GM21381 (cell line): ENCODE measurements around the gene PPP3CA.
"Not testable (repeated sequence)": the region's sequence is repeated elsewhere in the genome, so short reads cannot be mapped to it uniquely, and the experiment has no call there.

Experiments
- ATAC-seq: cut with Tn5 transposase; IDR thresholded peaks from one replicate; pipeline ENCODE4 v1.9.1; 2021; ENCODE audit warnings: mild to moderate bottlenecking, moderate library complexity; ENCODE audit not compliant: unreplicated experiment

The PPP3CA gene

DNA sequence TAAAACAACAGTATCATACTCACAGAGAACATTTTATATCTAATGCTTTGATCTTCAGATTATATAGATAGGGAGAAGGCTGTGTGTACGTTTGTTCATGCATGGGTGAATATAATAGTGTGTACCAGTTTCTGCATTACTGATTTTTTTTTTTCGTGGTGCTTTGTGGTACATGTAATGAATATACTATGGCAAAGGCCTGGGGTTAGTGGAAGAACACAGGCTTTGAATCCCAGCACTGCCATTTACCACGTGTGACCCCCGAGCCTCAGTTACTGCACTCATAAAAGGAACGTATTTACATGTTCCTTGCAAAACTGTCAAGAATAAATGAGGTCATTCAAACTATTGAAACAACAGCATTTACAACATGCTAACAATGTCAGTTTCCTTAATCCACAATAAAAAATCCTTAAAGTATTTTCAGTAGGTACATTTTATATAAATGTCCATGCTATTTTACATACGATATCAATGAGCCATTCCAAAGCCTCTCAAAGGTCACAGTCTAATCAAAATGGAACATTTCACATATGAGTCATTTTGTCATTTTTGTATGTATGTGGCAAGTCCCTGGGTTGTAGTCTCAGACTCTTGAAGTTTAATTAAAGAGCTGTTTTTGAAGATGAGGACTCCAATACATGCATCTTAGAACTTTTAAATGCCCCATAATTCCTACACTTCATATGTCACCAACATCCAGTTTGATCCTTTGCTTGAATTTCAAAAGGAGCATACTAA lies 242.8 kb downstream of the PPP3CA start:
- ATAC-seq: no peak

- peak; percentile 86 for ATAC-seq
These were observed 243.8 kb downstream of the PPP3CA start for GRCh38 chr4:101103381-101104142.

- no peak for ATAC-seq
These were observed 245.1 kb downstream of the PPP3CA start for GRCh38 chr4:101102114-101102742.

- no peak for ATAC-seq
These were observed 246.3 kb downstream of the PPP3CA start for GRCh38 chr4:101101072-101101471.

DNA sequence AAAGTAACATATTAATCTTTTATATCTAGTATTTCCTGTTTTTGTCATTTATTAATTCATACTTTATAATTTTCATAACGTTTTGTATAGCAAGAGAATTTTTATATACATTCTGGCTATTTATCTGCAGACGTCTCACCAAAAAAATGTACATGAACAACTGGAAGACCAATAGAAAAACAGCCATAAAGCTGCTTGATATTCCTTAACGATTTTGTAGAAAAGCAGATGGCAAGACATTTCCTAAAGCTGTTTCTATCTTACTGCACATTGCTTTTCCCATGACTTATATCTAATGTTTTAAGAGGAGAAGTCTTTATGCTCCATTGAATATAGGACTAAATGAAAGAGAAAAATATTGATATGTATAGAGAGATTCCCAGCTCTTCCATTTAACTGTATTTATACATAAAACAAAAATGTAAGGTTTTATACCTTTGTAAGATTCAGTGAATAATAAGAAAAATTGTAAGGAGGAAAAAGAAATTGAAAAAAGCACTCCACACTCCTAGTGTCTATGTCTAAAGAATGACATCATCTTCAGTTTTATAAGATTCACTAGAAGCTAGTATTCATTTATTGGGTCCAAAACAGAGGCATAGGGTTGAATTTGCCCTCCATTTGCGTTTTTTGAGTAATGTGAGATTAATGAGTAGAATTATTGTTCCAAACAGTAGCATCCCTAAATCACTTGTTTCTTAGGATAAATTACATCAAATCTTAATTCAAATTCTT lies 248.5 kb downstream of the PPP3CA start:
- no peak for ATAC-seq

DNA sequence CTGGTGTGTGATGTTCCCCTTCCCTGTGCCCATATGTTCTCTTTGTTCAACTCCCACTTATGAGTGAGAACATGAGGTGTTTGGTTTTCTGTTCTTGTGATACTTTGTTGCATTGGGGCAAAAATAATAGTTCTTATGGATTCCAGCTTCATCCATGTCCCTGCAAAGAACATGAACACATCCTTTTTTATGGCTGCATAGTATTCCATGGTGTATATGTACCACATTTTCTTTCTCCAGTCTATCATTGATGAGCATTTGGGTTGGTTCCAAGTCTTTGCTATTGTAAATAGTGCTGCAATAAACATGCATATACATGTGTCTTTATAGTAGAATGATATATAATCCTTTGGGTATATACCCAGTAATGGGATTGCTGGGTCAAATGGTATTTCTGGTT lies 254.7 kb downstream of the PPP3CA start:
- not testable (repeated sequence) for ATAC-seq

DNA sequence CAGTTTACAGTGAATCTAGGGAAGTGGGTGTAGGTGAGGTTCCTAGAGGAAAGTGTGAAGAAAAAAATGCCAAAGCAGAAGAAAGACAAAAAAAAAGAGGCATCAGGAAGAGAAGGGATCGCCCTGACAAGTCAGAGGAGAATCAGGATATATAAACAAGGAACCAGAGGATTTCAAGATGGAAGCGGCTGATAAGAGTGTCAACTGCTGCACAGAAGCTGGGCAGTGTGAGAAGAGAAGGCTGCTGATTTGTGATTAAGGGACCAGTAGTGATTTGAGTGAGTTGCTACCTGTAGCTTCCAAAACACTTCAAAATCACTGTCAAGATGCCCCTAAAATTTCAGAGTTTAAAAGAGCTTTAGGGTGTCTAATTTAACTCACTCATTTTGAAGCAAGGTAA lies 258.2 kb downstream of the PPP3CA start:
- no peak for ATAC-seq

- ATAC-seq: no peak
These were observed 260.3 kb downstream of the PPP3CA start for GRCh38 chr4:101086801-101087586.

DNA sequence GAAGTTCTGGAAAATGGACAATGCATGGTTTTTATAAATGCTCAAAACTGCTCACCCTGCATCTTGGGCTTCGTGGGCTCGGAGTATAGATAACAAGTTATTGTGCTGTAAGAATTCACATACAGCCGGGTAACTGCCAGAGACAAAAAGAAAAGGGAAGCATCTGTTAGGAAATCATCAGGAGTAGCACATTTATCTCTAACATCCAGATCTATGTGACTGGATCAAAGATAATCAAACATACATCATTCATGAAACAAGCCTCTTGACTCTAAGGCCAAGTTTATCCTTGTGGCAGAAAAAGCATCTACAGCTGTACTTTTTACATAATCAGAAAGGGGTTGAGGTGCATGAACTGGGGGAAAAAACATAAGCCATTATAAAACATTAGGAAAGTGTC lies 264.2 kb downstream of the PPP3CA start:
- ATAC-seq: no peak

DNA sequence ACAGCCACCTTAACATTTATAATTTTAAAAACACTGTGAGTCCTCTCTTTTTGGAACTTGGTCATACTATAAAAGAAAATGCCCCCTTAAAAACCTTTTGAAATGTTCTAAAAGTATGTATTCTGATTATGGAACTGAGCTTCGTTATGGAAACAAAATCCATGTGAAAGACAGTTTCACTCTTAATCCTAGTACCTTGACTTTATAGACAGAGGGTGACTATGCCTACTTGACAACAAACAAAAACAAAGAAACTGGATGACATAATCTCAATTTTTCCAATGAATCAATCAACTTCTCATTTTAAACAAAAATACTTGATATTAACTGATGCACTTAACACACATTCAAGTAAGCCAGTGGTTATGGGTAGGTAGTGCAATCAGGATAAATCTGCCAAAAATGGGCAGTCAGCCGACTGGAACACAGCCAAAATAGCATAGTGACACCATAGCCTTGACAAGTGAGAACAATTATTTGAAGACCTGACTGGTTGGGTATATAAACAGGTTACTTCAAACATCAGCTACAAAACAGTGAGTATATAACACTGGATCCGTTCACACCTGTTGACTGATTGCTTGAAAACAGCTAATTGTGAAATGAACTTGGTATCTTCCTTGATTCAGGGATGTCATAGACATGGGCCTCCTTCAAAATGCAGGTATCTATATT lies 265.5 kb downstream of the PPP3CA start:
- no peak for ATAC-seq

DNA sequence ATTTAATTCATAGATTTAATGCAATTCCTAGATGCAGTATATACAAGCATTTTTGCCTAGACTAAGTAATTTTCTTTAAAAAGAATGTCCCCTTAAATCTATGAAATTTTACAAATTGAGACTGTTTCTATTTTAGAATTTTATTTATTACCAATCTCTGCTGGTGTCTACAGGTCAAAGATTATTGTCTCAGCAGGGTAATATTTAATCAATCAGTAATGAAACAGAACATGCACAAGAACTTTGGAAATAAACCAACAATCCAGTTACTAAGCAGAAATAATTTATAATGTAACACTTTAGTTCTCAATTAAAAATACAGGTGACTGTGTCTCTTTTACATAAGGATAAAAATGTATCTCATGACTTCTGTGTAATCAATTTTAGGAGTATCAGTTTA lies 266.2 kb downstream of the PPP3CA start:
- ATAC-seq: no peak

DNA sequence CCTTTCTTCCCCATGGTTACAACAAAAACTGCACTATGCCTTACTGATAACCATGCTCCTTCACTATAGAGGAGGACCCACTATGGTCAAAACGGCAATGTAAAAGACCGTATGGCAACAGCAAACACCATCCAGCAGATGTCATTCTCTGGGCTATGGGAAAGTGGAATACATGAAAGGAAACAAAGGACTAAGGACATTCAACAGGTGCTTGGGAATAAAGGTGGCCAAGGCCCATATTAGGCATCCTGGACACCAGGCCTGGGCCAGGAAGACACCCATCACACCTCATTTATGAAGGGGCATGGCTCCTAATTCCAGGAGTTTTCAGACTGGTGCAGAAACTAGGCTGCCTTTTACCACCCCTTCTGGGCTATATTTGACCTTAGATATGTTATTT lies 268.4 kb downstream of the PPP3CA start:
- no peak for ATAC-seq

DNA sequence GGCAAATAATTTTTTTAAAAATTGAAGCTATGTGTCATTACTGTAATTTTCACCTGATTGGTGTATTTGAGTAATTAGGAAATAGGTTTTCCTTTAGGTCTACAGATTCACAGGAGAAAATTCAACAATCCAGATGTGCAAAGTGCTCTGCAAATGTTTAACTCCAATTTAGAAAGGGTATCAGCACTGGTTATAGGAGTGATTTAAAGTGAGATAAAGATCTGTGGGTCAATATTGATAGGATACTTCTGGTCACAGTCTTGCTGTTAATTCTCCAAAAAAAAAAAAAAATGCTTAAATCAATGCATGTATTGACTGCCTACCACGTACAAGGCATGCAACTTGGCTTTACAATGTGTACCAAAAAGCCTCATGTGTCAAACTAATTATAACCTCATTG lies 271.3 kb downstream of the PPP3CA start:
- no peak for ATAC-seq

GRCh38 chr4:101075536-101075935 lies 271.8 kb downstream of the PPP3CA start:
- no peak for ATAC-seq

- no peak for ATAC-seq
These were observed 273.0 kb downstream of the PPP3CA start for GRCh38 chr4:101074326-101074725.

GRCh38 chr4:101071241-101071640 lies 276.1 kb downstream of the PPP3CA start:
- ATAC-seq: no peak

DNA sequence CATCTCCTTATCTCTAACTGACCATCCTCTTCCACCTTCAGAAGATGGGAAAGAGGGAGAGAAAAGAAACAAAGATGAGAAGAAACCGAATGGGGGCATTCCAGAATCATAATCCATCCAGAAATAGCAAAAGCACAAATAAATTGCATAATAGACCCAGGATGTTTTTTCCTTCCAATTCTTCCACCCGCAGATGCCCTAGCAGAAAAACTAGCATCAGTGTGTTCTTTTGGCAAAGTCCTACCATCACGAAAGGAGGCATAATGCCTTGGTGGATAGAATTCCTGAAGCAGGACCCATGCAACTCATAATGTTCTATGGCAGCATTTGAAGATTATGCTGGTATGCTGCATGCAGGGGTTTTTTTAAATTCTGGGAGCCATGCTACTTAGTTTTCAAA lies 279.2 kb downstream of the PPP3CA start:
- ATAC-seq: no peak

DNA sequence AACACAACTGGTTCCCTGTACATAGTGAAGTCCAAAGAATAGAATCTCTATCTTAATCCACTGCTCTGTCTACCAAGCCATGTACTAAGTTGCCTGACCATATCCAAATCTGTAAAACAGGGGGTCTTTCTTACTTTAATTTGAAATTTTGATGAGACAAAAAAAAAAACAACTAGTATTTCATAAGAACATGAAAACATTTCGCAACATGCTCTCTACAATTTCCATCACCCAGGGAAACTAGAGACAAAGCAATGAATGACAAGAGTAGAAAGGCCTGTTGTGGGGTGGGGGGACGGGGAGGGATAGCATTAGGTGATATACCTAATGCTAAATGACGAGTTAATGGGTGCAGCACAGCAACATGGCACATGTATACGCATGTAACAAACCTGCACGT lies 279.9 kb downstream of the PPP3CA start:
- no peak for ATAC-seq

DNA sequence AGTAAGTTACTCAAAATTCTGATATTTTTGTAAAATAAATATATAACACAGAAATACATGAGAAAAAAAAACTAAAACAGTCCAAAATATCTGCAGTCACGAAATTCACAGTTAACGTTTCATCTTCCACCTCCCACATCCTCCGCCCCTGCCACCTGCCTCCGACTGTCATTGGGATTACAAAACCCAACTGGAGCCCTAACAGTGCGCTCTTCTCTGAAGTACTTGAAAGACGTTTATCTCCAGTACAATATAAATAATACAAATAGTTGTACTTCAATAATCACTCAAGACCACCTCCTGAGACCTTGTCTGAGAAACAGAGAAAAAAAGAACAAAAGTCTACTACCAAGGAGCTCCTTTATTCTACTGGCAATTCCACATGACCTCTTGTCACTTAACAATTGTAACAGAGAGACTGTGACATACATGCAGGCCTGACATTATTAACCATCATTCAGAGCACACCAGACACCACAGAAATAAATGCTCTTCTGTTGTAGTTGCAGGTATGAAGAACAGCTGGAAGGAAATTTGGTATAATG lies 280.6 kb downstream of the PPP3CA start:
- no peak for ATAC-seq
